NCI-H128 (cell line): ENCODE results near the gene KDELR1.
A peak's percentile ranks its signal among the peaks of the same experiment; 100 is the strongest.
"Not testable (repeated sequence)": the region's sequence is repeated elsewhere in the genome, so short reads cannot be mapped to it uniquely, and the experiment has no call there.

Experiments used
- DNase-seq: peaks from one replicate; lab custom pipeline; 2025; ENCODE audit not compliant: unreplicated experiment; lab: John Stamatoyannopoulos, UW

Gene KDELR1

GRCh38 chr19:48397263-48398101, 6.1 kb upstream of the KDELR1 start:
- no peak for DNase-seq

DNA sequence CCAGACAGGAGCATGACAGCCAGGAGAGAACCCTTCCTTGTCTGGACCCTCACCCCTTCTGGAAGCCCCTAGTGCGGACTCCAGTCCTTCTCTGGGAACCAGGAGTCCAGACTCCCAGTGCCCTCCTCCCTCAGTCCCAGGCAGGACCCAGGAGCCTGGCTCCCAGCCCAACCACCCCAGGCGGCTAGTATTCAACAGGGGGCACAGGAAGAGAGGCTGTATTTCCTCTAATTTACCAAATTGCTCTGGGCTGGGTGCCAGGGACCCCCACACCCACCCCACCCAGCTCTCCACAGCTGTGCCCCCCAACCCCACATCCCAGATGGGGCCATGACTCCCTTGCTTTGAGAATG, 5.4 kb upstream of the KDELR1 start:
- no peak for DNase-seq

DNA sequence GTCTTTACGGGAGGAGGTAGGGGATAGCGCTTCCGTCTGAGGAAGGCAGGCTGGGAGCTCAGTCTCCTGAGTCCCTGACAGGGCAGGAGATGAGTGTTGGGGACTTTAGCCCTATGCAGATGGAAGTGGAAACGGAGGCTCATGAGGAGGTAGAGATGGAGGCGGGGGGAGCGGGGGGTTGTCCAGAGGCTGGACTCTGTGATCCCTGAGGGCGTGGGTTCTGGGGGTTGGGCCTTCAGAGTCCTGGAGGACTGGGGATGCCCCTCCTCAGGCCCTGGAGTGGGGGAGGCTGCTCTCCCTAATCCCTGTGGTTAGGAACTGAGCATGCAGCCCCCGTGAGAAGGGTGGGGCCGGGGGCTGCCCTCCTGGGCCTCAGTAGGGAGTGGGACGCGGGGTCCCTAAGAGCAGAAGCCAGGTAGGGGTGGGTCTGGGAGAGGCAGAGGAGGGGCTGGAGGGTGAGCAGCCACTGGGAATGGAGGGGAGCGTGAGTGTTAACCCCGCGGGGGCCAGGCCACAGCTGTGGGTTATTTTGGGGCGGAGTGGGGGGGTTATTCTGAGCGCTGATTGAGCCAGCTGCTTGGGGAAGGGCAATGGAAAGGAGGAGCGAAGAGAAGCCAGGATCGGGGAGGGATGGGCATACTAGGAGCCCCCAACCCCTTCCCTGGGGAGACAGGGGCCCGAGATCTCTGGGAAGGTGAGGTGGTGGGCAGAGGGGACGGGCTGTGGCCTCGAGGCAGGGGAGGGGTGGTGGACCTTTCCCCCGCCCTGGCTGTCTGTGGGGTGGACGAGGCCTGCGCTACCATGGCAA, 4.9 kb upstream of the KDELR1 start:
- no peak for DNase-seq

GRCh38 chr19:48395499-48395898, 4.1 kb upstream of the KDELR1 start:
- DNase-seq: no peak

- no peak for DNase-seq
Measured at GRCh38 chr19:48395170-48395455, 3.8 kb upstream of the KDELR1 start.

- no peak for DNase-seq
Measured at GRCh38 chr19:48394331-48395169, 3.2 kb upstream of the KDELR1 start.

DNA sequence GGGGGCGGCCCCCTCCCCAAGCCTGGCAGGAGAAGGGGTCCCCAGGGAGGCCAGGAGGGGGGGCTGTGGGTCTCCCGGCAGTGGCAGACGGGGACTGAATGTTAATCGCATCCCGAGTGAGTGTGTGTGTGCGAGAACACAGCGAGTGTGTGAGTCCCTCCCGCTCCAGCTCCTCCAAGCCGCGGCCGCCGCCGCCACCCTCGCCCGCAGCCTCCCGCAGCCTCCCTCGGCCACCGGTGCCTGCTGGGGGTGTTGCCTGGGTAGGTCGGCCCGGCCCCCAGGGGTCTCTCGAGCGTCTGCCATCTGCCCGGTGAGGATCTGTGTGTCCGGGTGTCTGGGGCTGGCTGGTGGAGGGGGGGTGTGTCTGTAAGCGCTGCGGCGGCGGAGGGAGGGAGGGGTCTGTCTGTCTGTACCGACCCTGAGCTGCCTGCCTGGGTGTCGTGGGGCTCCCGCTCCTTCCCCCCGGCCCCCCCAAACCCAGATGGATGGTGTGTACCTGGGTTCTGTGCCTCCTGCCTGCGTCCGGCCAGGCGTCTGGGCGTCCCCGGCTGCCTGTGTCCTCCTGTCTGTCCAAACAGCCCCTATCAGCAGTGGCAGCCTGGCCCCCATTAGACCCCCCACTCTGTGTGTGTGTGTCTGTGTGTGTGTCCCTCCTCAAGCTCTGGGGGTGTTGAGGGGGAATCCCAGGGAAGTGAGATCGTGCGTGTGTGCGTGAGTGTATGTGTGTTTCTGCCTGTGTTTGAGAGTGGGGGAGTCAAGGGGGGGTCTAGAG, 2.4 kb upstream of the KDELR1 start, which contains the start of gene GRIN2D:
TSS of gene GRIN2D (plus strand) at position 110 of the 772 bp plus-strand sequence. CDS start 4,725 bp downstream, outside the sequence.
- DNase-seq: no peak

DNA sequence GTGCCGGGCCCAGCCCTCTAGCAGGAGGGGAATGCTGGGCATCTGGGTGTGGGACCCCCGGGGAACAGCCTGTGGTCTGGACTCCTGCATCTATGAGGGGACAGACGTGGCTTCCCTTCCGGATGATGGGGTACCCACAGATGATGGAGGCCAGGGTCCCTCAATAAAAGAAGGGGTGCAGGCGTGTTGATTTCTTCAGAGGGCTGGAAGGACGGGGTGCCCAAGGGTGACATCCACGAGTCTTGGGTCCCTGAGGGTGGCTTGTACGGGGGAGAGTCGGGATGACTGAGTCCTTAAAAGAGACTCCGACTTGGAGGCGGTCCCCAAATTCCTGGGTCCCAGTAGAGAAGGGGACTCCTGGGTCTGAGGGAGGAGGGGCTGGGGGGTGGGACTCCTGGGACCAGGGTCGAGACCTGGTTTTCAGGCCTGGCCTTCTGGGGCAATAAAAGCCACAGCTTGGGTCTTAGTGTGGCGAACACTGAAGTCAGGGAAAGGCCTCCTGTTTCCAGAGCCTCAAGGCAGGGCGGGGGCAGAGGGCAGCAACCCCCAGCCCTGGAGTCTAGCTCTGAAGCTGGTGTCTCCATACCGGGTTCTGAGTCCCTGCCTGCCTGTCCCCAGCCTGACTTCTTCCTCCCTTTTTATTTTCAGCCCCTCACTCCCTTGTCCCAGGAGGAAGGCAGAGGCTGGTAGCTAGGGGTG, 1.7 kb upstream of the KDELR1 start:
- DNase-seq: no peak

GRCh38 chr19:48392006-48392344, 624 bp upstream of the KDELR1 start:
- not testable (repeated sequence) for DNase-seq

DNA sequence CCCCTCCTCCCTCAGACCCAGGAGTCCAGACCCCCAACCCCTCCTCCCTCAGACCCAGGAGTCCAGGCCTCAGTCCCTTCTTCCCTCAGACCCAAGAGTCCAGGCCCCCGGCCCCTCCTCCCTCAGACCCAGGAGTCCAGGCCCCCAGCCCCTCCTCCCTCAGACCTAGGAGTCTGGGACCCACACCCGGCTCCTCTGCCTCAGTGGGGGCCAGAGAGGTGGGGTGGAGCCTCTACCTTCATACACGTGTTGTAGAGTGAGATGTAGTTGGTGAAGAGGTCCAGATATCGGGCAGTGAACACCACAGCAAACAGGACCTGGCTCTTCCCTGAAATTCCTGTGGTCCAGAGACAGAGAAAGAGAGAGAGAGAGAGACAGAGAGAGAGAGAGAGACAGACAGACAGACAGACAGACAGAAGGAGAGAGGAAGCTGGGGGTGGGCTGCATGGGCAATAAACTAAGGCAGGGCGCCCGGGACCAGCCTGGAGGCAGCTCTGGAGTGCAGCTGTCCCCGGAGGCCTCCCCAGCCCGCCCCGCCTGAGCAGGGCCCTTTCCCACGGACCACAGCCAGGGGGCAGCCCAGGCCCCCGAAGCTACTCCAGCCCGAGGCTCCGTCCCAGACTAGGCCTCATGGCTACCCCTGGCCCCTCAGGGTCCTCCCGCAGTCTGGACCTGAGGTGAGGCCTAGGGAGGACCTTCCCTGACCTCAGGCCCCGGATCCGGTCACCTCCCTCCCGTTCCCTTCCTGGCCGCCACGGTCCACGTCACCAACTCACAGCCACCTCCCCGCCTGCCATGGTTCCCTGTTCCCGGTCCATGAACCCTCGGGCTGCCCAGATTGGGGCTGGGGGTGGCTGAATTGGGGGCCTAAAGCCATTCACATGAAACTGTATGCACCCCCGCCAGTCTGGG, 907 bp downstream of the KDELR1 start:
- peak; percentile 34 for DNase-seq

DNA sequence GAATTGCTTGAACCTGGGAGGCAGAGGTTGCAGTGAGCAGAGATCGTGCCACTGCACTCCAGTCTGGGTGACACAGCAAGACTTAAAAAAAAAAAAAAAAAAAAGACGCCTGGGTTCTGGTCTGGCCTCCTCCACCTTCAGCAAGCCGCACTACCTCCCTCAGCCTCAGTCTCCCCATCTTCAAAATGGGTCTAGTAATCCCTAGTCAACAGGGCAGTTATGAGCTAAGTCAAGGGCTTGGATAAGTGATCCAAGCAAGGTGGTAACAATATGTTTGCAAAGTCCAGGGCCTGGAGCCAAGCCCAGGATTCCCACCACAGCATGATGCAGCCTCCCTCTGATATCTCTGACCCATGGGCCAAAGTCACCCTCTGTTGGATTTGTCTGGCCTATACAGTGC, 4.4 kb downstream of the KDELR1 start:
- no peak for DNase-seq

- DNase-seq: no peak
Measured at GRCh38 chr19:48385461-48386087, 5.8 kb downstream of the KDELR1 start.

DNA sequence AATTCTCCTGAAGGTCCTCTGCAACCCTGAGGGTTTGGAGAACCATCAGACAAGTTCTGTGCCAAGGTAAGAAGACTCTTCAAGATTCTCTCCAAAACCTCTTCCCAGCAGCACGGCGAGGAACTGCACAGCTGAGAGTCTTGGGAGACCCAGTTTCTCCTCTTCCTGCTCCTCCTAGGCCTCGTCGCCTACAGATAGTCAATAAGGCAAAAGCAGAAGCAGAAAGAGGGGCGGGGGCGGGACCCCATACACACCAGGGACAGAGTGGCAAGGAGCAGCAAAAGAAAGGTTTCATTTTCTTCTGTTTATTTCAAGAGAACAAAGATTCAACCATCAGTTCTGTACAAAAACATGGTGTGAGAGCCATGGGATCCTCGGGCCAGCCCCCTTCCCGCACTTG, 9.1 kb downstream of the KDELR1 start:
- no peak for DNase-seq

DNA sequence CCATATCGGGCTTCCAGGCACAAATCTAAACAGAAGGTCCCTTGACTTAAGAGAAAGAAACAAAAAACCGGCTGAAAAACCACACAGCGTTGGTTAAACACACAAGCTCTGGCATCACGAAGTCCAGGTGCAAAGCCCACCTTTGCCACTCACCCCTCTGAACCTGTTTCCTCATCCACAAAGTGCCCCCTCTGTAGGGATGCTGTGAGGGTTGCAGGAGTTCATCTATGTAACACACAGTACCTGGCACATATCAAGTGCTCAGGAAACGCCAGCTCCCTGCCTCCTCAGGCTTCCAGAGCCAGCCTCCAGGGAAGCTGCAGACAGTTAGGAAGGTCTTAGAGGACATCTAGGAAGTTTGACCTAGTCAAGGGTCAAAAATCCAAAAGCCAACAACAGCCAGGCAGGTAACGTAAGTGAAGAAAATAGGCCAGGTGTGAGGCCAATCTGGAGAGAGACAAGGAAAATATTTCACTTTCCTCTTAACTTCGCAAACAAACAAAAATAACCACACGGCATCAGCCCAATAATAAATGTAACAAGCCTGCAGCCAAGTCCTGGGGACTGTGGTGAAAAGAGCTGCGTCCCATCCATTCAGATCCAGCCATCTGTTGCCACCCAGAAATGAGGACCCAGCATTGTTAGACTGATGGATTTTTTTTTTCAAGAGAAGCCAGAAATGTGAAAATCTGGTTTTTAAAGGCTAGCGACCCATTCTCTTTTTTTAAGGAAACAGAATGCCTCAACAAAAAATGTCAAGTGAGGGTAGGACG, 10.0 kb downstream of the KDELR1 start:
- DNase-seq: no peak

GRCh38 chr19:48379058-48379457, 12.3 kb downstream of the KDELR1 start:
- no peak for DNase-seq

DNA sequence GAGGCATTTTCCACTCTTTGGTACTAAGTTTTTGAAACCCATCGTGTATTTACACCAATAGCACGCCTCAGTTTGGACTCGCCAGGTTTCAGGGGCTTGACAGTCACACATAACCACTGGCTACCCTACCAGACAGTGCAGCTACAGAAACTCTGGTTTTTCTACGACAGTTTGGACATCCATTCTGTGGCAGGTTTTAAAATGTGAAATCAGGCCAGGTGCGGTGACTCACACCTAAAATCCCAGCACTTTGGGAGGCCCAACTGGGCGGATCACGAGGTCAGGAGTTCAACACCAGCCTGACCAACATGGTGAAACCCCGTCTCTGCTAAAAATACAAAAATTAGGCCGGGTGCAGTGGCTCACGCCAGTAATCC, 13.2 kb downstream of the KDELR1 start:
- no peak for DNase-seq

DNA sequence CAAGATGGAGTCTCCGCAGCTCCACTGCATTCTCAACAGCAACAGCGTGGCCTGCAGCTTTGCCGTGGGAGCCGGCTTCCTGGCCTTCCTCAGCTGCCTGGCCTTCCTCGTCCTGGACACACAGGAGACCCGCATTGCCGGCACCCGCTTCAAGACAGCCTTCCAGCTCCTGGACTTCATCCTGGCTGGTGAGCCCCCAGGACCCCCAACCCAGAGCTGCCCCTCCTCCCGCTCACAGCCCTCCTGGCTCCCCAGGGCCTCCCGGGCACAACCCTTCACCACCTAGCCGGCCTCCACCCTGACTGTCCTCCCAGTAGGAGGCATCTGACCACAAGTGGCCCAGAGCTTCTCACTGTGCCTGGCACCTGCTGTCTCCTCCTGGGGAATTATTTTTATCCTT, 17.8 kb downstream of the KDELR1 start:
- DNase-seq: no peak

- DNase-seq: peak; percentile 80
Measured at GRCh38 chr19:48372904-48373303, 18.4 kb downstream of the KDELR1 start.
